ENCODE results near the gene AOC3. TPM values are rescaled to one million over a fixed set of nuclear protein-coding genes. Genes with fewer than 3 reads are reported as not detected.

AOC3 gene
- total and polyA plus RNA-seq, 2 of the 8 experiments (the other 6 are each of a cell fraction or from before 2014, with no cell fraction given), result 2.5 to 2.7 TPM

DNA sequence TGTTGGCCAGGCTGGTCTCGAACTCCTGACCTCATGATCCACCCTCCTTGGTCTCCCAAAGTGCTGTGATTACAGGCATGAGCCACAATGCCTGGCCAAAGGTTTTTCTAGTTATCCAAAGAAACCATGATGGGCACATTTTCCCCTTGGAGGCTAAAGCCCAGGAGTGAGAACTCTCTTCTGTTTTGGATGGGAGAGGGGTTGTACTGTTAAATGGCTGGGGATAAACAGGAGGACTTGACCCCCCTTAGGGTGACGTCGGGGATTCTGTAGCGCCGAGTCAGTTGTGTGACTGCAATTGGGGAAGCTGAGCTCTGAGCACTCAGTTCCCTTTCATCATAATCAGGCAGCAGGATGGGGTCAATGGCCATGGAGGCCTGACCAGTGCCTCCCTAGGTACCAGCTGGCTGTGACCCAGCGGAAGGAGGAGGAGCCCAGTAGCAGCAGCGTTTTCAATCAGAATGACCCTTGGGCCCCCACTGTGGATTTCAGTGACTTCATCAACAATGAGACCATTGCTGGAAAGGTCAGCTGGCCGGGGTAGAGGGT lies 4.1 kb downstream of the AOC3 start:
- no peak overlapping the region for H2AFZ ChIP-seq (ENCODE audit: low read length)
- no peak overlapping the region for H3K27ac ChIP-seq (ENCODE audit: low read depth, low read length)
- H2BK12ac ChIP-seq (ENCODE audit: low read depth, low read length), result no peak overlapping the region
- no peak overlapping the region for H2BK120ac ChIP-seq (replicated peaks; ENCODE audit: low read depth, low read length)
- FAIRE-seq, result no peak
- H2BK20ac ChIP-seq (ENCODE audit: low read length), result no peak overlapping the region
- H3K14ac ChIP-seq (ENCODE audit: insufficient read length), result no peak overlapping the region
- H3K23me2 ChIP-seq (ENCODE audit: low read depth, low read length), result no peaks in the 10 kb centered on the region
- H3K9ac ChIP-seq (replicated peaks in 1 of 4; ENCODE audit: extremely low read depth in 1 of 4, low read depth in 3 of 4, low read length in 3 of 4), result no peak overlapping the region
- H3K27me3 ChIP-seq (replicated peaks in 1 of 4; ENCODE audit: control insufficient read depth in 3 of 4, extremely low read depth in 1 of 4, insufficient read depth in 3 of 4, low read length in 3 of 4), result no peaks in the 10 kb centered on the region
- 87% methylated on average over 8 of the region's 8 CpGs; no CpG with 5 or more reads in 1 of the 2 experiments for WGBS, 2 experiments (ENCODE audit: extremely low coverage in 1 of 2, insufficient coverage in 1 of 2, insufficient read length in 1 of 2, insufficient replicate concordance in 2 of 2, low coverage in 1 of 2, low lambda C conversion rate in 2 of 2, missing lambda C conversion rate in 1 of 2)
- H3K79me1 ChIP-seq (ENCODE audit: low read depth, low read length), result no peaks in the 10 kb centered on the region; the same call in 1 of the 2 replicates
- CTCF ChIA-PET (ENCODE audit: partially characterized antibody), result interaction anchor here (0.7 to 6.8 kb wide), 6 partner anchors 10 to 83 kb away, joined by 3 to 55 read pairs (median 4); partner anchors contain the start of gene AOC2
- DNase-seq (ENCODE audit: low read depth in 1 of 2, low spot score in 2 of 2), result no peak
- TF ChIP-seq SAP30 (IDR thresholded peaks at IDR 0.05; ENCODE audit: insufficient read depth, insufficient replicate concordance, low read length) (no peak), HDAC2 (IDR thresholded peaks at IDR 0.05; ENCODE audit: borderline replicate concordance in 1 of 2, low read depth in 2 of 2, low read length in 2 of 2) (no peak), BRCA1 (IDR thresholded peaks at IDR 0.05; ENCODE audit: low read depth, low read length) (no peak), TCF12 (IDR thresholded peaks at IDR 0.05; ENCODE audit: low read depth, low read length) (no peak), BACH1 (IDR thresholded peaks at IDR 0.05; ENCODE audit: low read length) (no peak), TBP (IDR thresholded peaks at IDR 0.05; ENCODE audit: low read depth, low read length) (no peak), KDM1A (IDR thresholded peaks at IDR 0.05; ENCODE audit: borderline replicate concordance, low read length) (no peak), CTBP2 (IDR thresholded peaks at IDR 0.05; ENCODE audit: borderline replicate concordance, insufficient read depth, insufficient read length, low read length) (no peak), CBX5 (IDR thresholded peaks at IDR 0.05; ENCODE audit: low read depth, low read length) (no peak), RBBP5 (IDR thresholded peaks at IDR 0.05; ENCODE audit: borderline replicate concordance, low read depth, low read length) (no peak)
- H3K4me3 ChIP-seq (ENCODE audit: extremely low read depth in 1 of 4, insufficient read depth in 2 of 4, low read depth in 3 of 4, low read length in 4 of 4), result no peak overlapping the region
- no peak overlapping the region for H3K56ac ChIP-seq (replicated peaks; ENCODE audit: insufficient read length, low read depth, low read length)
- no peak overlapping the region for H3K4ac ChIP-seq (replicated peaks; ENCODE audit: insufficient read length, low read depth, low read length)
- no peak overlapping the region for H2AK5ac ChIP-seq (ENCODE audit: low read depth, low read length)
- no peaks in the 10 kb centered on the region for H3K4me1 ChIP-seq (replicated peaks in 1 of 4; ENCODE audit: control insufficient read depth in 3 of 4, insufficient read depth in 4 of 4, low read length in 3 of 4)
- H4K8ac ChIP-seq (ENCODE audit: extremely low read depth, insufficient read depth, low read length), result no peak overlapping the region
- no peak overlapping the region for H2BK15ac ChIP-seq (ENCODE audit: low read length)
- H4K5ac ChIP-seq (ENCODE audit: insufficient read length, low read depth, low read length), result no peak overlapping the region
- POLR2A ChIA-PET (ENCODE audit: partially characterized antibody), result interaction anchor here (0.6 to 2.7 kb wide), 3 partner anchors 10 to 268 kb away, joined by 3 to 19 read pairs (median 3); partner anchors contain the start of gene AOC2
- H3K79me2 ChIP-seq (ENCODE audit: control insufficient read depth in 1 of 2, insufficient read depth in 2 of 2, low read length in 2 of 2), result no peaks in the 10 kb centered on the region
- no peak overlapping the region for H3K23ac ChIP-seq (ENCODE audit: insufficient read length)
- no peak overlapping the region for H2BK5ac ChIP-seq (ENCODE audit: low read depth, low read length)
- no peaks in the 10 kb centered on the region; a peak in 1 of 8 replicates for H3K36me3 ChIP-seq (ENCODE audit: control insufficient read depth in 2 of 4, insufficient read depth in 4 of 4, low read length in 3 of 4)
- H3K4me2 ChIP-seq (ENCODE audit: insufficient read depth in 1 of 2, low read depth in 2 of 2, low read length in 2 of 2), result no peak overlapping the region
- H3K9me3 ChIP-seq (ENCODE audit: insufficient read depth in 2 of 2, low read depth in 1 of 2, low read length in 1 of 2), result no peaks in the 10 kb centered on the region
- no peak overlapping the region for H4K91ac ChIP-seq (replicated peaks; ENCODE audit: insufficient read length, low read length)
- no peak overlapping the region for H3K18ac ChIP-seq (ENCODE audit: extremely low read depth, low read length)
- no peaks in the 10 kb centered on the region for H4K20me1 ChIP-seq (replicated peaks in 1 of 2; ENCODE audit: control insufficient read depth in 1 of 2, insufficient read depth in 2 of 2, low read length in 2 of 2)

Measured in H1 (cell line).